ENCODE data around the gene TBCC. TPM values are rescaled to one million over a fixed set of nuclear protein-coding genes. Genes with fewer than 3 reads are reported as not detected.

TBCC gene
- total and polyA plus RNA-seq, 2 of the 13 experiments (the other 11 are each of a cell fraction or from before 2014, with no cell fraction given): 14.8 to 36.1 TPM

DNA sequence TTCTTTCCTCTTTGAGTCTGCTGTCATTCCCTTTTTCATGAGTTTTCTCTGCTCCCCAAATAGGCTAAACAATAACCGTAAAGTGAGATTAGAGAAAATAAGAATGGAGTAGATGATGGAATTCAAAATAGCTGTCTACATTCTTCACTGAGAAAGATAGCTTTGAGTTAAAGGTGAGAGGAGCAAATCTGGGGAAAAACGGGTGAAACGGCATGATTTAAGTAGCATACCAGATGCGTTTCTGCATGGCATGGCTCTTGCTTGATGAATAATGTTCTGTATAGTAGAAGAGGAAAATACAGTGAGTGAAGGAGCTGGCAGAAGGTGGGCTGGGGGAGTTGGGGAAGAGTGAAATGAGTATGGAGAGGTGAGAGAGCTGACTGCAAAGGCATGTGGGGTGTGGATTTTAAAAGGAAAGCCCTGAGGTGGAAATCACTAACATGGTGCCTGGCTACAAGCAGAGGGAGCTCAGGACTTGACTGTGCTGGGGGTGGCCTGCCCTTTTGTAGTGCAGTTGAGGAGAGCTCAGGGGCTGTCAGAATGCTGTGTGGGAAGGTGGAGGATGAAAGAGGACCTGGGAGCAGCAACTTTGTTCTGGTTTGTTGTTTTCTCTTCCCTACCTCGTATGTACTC lies 44.8 kb upstream of the TBCC start:
- no peak for FAIRE-seq
- peak; percentile 62 for ATAC-seq
- Histone ChIP-seq H4K20me1 (ENCODE audit: insufficient read depth, low read length) (peaks cover 12% of the 10 kb centered on the region; the same call in 1 of the 2 replicates), H3K36me3 (replicated peaks in 1 of 2; ENCODE audit: control insufficient read depth in 1 of 2, insufficient read depth in 2 of 2, low read length in 2 of 2) (no peaks in the 10 kb centered on the region; a peak in 1 of 5 replicates), H3K9ac (ENCODE audit: insufficient read depth, low read depth, low read length) (no peak overlapping the region), H3K79me2 (ENCODE audit: insufficient read depth, low read length) (peaks cover 50% of the 10 kb centered on the region), H3K4me2 (ENCODE audit: low read depth, low read length) (no peak overlapping the region), H3K4me1 (ENCODE audit: insufficient read depth, low read length) (peaks cover 59% of the 10 kb centered on the region), H3K27ac (ENCODE audit: extremely low read length, insufficient read depth, low read length) (no peak overlapping the region), H3K9me3 (ENCODE audit: low read length) (no peaks in the 10 kb centered on the region), H3K4me3 (replicated peaks in 1 of 3; ENCODE audit: insufficient read depth in 1 of 3, low read depth in 2 of 3, low read length in 3 of 3) (no peak overlapping the region), H2AFZ (ENCODE audit: low read length) (no peak overlapping the region), H3K27me3 (ENCODE audit: control insufficient read depth in 1 of 2, insufficient read depth in 2 of 2, low read length in 2 of 2) (no peaks in the 10 kb centered on the region)
- 94% methylated on average over 5 of the region's 5 CpGs for WGBS (ENCODE audit: low lambda C conversion rate)
- DNase-seq (ENCODE audit: low spot score): no peak
- intact Hi-C loops (cut with micrococcal nuclease; ENCODE audit: unreplicated experiment) (no loop called here), in situ Hi-C loops (cut with HindIII; ENCODE audit: extremely low pct_ligation_motif_present, low pct_unique_long_range_greater_than_20kb) (no loop called here)
- POLR2A ChIA-PET: interaction anchor here (0.9 to 1.4 kb wide), 3 partner anchors 8 to 45 kb away, joined by 3 to 12 read pairs (median 4); partner anchors contain the start of gene TBCC
- BruUV-seq (replicated peaks): no TSS peak
- CTCF ChIA-PET (ENCODE audit: low intra/inter-chr PET ratio, low total read pairs): no interaction called here
- no peak for TF ChIP-seq ZSCAN30 (CRISPR knock-in tag; IDR thresholded peaks at IDR 0.05)
- peak; percentile 85 for TF ChIP-seq RBM22 (optimal IDR thresholded peaks at IDR 0.05; ENCODE audit: low read length)
- no peak for TF ChIP-seq ATF2 (CRISPR knock-in tag; IDR thresholded peaks at IDR 0.05)
- no peak for TF ChIP-seq AHR (CRISPR knock-in tag; IDR thresholded peaks at IDR 0.05)
- TF ChIP-seq ZNF230 (CRISPR knock-in tag; IDR thresholded peaks at IDR 0.05): no peak
- no peak for TF ChIP-seq SP140L (CRISPR knock-in tag; IDR thresholded peaks at IDR 0.05; ENCODE audit: borderline replicate concordance)
- TF ChIP-seq NR2F6 (IDR thresholded peaks at IDR 0.05): no peak
- no peak for TF ChIP-seq NR2F6 (CRISPR knock-in tag; IDR thresholded peaks at IDR 0.05)
- no peak for TF ChIP-seq GTF2F1 (IDR thresholded peaks at IDR 0.05; ENCODE audit: low read length)
- TF ChIP-seq, protein P1, sequence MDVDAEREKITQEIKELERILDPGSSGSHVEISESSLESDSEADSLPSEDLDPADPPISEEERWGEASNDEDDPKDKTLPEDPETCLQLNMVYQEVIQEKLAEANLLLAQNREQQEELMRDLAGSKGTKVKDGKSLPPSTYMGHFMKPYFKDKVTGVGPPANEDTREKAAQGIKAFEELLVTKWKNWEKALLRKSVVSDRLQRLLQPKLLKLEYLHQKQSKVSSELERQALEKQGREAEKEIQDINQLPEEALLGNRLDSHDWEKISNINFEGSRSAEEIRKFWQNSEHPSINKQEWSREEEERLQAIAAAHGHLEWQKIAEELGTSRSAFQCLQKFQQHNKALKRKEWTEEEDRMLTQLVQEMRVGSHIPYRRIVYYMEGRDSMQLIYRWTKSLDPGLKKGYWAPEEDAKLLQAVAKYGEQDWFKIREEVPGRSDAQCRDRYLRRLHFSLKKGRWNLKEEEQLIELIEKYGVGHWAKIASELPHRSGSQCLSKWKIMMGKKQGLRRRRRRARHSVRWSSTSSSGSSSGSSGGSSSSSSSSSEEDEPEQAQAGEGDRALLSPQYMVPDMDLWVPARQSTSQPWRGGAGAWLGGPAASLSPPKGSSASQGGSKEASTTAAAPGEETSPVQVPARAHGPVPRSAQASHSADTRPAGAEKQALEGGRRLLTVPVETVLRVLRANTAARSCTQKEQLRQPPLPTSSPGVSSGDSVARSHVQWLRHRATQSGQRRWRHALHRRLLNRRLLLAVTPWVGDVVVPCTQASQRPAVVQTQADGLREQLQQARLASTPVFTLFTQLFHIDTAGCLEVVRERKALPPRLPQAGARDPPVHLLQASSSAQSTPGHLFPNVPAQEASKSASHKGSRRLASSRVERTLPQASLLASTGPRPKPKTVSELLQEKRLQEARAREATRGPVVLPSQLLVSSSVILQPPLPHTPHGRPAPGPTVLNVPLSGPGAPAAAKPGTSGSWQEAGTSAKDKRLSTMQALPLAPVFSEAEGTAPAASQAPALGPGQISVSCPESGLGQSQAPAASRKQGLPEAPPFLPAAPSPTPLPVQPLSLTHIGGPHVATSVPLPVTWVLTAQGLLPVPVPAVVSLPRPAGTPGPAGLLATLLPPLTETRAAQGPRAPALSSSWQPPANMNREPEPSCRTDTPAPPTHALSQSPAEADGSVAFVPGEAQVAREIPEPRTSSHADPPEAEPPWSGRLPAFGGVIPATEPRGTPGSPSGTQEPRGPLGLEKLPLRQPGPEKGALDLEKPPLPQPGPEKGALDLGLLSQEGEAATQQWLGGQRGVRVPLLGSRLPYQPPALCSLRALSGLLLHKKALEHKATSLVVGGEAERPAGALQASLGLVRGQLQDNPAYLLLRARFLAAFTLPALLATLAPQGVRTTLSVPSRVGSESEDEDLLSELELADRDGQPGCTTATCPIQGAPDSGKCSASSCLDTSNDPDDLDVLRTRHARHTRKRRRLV (CRISPR knock-in tag; IDR thresholded peaks at IDR 0.05): no peak
- TF ChIP-seq RBFOX2 (IDR thresholded peaks at IDR 0.05; ENCODE audit: low read depth, low read length): no peak
- peak; percentile 11 for TF ChIP-seq AGO2 (optimal IDR thresholded peaks at IDR 0.05; ENCODE audit: low read depth, low read length)
- TF ChIP-seq, protein P2, sequence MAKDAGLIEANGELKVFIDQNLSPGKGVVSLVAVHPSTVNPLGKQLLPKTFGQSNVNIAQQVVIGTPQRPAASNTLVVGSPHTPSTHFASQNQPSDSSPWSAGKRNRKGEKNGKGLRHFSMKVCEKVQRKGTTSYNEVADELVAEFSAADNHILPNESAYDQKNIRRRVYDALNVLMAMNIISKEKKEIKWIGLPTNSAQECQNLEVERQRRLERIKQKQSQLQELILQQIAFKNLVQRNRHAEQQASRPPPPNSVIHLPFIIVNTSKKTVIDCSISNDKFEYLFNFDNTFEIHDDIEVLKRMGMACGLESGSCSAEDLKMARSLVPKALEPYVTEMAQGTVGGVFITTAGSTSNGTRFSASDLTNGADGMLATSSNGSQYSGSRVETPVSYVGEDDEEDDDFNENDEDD (CRISPR knock-in tag; IDR thresholded peaks at IDR 0.05; ENCODE audit: borderline replicate concordance): no peak
- no peak for TF ChIP-seq ZNF264 (CRISPR knock-in tag; IDR thresholded peaks at IDR 0.05)
- no peak for TF ChIP-seq SNAI1 (CRISPR knock-in tag; IDR thresholded peaks at IDR 0.05; ENCODE audit: borderline replicate concordance)
- TF ChIP-seq, protein P3, sequence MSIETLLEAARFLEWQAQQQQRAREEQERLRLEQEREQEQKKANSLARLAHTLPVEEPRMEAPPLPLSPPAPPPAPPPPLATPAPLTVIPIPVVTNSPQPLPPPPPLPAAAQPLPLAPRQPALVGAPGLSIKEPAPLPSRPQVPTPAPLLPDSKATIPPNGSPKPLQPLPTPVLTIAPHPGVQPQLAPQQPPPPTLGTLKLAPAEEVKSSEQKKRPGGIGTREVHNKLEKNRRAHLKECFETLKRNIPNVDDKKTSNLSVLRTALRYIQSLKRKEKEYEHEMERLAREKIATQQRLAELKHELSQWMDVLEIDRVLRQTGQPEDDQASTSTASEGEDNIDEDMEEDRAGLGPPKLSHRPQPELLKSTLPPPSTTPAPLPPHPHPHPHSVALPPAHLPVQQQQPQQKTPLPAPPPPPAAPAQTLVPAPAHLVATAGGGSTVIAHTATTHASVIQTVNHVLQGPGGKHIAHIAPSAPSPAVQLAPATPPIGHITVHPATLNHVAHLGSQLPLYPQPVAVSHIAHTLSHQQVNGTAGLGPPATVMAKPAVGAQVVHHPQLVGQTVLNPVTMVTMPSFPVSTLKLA (IDR thresholded peaks at IDR 0.05): no peak
- no peak for TF ChIP-seq NR2C2 (CRISPR knock-in tag; IDR thresholded peaks at IDR 0.05; ENCODE audit: borderline replicate concordance)
